ENCODE measurements around the gene SOS1.

DNA sequence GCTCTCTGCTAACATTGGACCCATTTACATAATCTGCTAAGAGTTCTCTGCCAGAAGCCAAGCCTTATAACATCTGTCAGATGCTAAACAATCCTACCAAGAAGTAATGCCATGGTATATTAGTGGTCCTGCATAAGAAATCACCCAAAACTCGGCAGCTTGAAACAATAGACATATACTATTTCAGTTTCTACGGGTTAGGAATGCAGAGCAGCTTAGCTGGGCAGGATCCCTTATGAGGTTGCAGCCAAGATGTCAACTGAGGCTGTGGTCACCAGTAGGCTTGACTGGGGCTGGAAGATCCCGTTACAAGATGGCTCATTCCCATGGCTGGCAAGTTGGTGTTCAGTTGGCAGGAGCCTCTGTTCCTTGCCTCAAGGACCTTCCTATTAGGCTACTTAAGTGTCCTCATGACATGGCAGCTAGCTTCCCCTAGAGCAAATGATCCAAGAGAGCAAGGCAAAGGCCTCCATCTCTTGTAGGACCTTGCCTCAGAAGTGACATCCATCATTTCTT, 25.1 kb upstream of the SOS1 start:
- TF ChIP-seq EZH2 (IDR thresholded peaks at IDR 0.05; ENCODE audit: insufficient read depth, poor library complexity, severe bottlenecking) (no peak), EZH2phosphoT487 (IDR thresholded peaks at IDR 0.05; ENCODE audit: insufficient read depth, low read depth) (no peak)

Data from GM23248 (cell line).